Measurements from ENCODE around the gene PRKCH.

- TF ChIP-seq, protein P1, sequence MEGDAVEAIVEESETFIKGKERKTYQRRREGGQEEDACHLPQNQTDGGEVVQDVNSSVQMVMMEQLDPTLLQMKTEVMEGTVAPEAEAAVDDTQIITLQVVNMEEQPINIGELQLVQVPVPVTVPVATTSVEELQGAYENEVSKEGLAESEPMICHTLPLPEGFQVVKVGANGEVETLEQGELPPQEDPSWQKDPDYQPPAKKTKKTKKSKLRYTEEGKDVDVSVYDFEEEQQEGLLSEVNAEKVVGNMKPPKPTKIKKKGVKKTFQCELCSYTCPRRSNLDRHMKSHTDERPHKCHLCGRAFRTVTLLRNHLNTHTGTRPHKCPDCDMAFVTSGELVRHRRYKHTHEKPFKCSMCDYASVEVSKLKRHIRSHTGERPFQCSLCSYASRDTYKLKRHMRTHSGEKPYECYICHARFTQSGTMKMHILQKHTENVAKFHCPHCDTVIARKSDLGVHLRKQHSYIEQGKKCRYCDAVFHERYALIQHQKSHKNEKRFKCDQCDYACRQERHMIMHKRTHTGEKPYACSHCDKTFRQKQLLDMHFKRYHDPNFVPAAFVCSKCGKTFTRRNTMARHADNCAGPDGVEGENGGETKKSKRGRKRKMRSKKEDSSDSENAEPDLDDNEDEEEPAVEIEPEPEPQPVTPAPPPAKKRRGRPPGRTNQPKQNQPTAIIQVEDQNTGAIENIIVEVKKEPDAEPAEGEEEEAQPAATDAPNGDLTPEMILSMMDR (conservative IDR thresholded peaks at IDR 0.05; ENCODE audit: low read length), result no peak
- TF ChIP-seq EZH2phosphoT487 (IDR thresholded peaks at IDR 0.05; ENCODE audit: borderline replicate concordance, low read depth, low read length), result no peak
Measured at GRCh38 chr14:61518403-61518802, 197.0 kb downstream of the PRKCH start.
